Astrocyte (in vitro differentiated cells and primary cell): ENCODE measurements around the gene NT5C1B. TPM values are rescaled to one million over a fixed set of nuclear protein-coding genes. Genes with fewer than 3 reads are reported as not detected.
A peak's percentile ranks its signal among the peaks of the same experiment; 100 is the strongest.

Experiments
- DNase-seq: peaks from one replicate; pipeline ENCODE4 v3.0.0-alpha.2; 2010; ENCODE audit warnings: low read depth
- FAIRE-seq: peaks from 2 replicates; lab custom pipeline; 2011; peaks lifted over from hg19 to GRCh38; lab: Jason Lieb, UNC
- H2AFZ ChIP-seq: 2 replicates; pipeline ENCODE4 v1.6.0; 2012; ENCODE audit warnings: low read depth, low read length, inconsistent platforms
- H3K27ac ChIP-seq: 2 replicates; pipeline ENCODE4 v1.5.1; 2011; ENCODE audit warnings: low read depth, low read length, inconsistent platforms
- H3K27me3 ChIP-seq: 2 replicates; pipeline ENCODE4 v1.6.0; 2011; ENCODE audit warnings: low read length, inconsistent platforms; ENCODE audit not compliant: insufficient read depth
- H3K36me3 ChIP-seq: 2 replicates; pipeline ENCODE4 v1.5.1; 2011; ENCODE audit warnings: low read length, inconsistent platforms; ENCODE audit not compliant: insufficient read depth
- H3K4me1 ChIP-seq: 2 replicates; pipeline ENCODE4 v1.5.1; 2011; ENCODE audit warnings: low read length, inconsistent platforms; ENCODE audit not compliant: insufficient read depth
- H3K4me2 ChIP-seq: 2 replicates; pipeline ENCODE4 v1.6.0; 2012; ENCODE audit warnings: low read length, inconsistent platforms
- H3K4me3 ChIP-seq: 2 replicates; pipeline ENCODE4 v1.5.1; 2011; ENCODE audit warnings: low read depth, mild to moderate bottlenecking, low read length, inconsistent platforms; ENCODE audit not compliant: insufficient read depth
- H3K79me2 ChIP-seq: 2 replicates; pipeline ENCODE4 v1.6.0; 2012; ENCODE audit warnings: mild to moderate bottlenecking, low read length, inconsistent platforms; ENCODE audit not compliant: insufficient read depth
- H3K9ac ChIP-seq: 2 replicates; pipeline ENCODE4 v1.6.0; 2012; ENCODE audit warnings: mild to moderate bottlenecking, low read length, inconsistent platforms
- H3K9me3 ChIP-seq: 2 replicates; pipeline ENCODE4 v1.5.1; 2012; ENCODE audit warnings: low read depth, mild to moderate bottlenecking, low read length, inconsistent platforms; ENCODE audit not compliant: insufficient read depth
- H4K20me1 ChIP-seq: 2 replicates; pipeline ENCODE4 v1.6.0; 2012; ENCODE audit warnings: low read length, inconsistent platforms; ENCODE audit not compliant: insufficient read depth
- H3K27ac Mint-ChIP-seq: one replicate; pipeline ENCODE4 v1.8.0; 2021; ENCODE audit warnings: mild to moderate bottlenecking, mixed read lengths; ENCODE audit not compliant: unreplicated experiment
- H3K27me3 Mint-ChIP-seq: one replicate; pipeline ENCODE4 v1.8.0; 2021; ENCODE audit warnings: low read depth, mixed read lengths; ENCODE audit not compliant: unreplicated experiment
- H3K36me3 Mint-ChIP-seq: one replicate; pipeline ENCODE4 v1.8.0; 2021; ENCODE audit warnings: low read depth, mixed read lengths; ENCODE audit not compliant: unreplicated experiment
- H3K4me1 Mint-ChIP-seq: one replicate; pipeline ENCODE4 v1.8.0; 2021; ENCODE audit warnings: low read depth, mixed read lengths; ENCODE audit not compliant: unreplicated experiment
- H3K4me3 Mint-ChIP-seq: one replicate; pipeline ENCODE4 v1.8.0; 2021; ENCODE audit warnings: mild to moderate bottlenecking, moderate library complexity, mixed read lengths; ENCODE audit not compliant: unreplicated experiment
- H3K9me3 Mint-ChIP-seq: one replicate; pipeline ENCODE4 v1.8.0; 2021; ENCODE audit warnings: mild to moderate bottlenecking, mixed read lengths; ENCODE audit not compliant: unreplicated experiment
- EZH2 ChIP-seq: IDR thresholded peaks from 2 replicates; pipeline ENCODE4 v1.6.1; 2012; ENCODE audit warnings: mild to moderate bottlenecking, low read length, inconsistent platforms; ENCODE audit not compliant: insufficient read depth
- total RNA-seq: library from RNA; stranded (reverse); gene quantifications from 2 replicates; pipeline ENCODE4 v1.2.1, GENCODE V29; 2021
- TF ChIP-seq, protein P1 (sequence below): IDR thresholded peaks from 2 replicates; pipeline ENCODE4 v1.5.1; 2011; ENCODE audit warnings: low read depth, mild to moderate bottlenecking, inconsistent platforms, low read length, moderate library complexity; ENCODE audit not compliant: insufficient read depth

The NT5C1B gene
- total RNA-seq, 1 donor from 2014 or later: not detected

DNA sequence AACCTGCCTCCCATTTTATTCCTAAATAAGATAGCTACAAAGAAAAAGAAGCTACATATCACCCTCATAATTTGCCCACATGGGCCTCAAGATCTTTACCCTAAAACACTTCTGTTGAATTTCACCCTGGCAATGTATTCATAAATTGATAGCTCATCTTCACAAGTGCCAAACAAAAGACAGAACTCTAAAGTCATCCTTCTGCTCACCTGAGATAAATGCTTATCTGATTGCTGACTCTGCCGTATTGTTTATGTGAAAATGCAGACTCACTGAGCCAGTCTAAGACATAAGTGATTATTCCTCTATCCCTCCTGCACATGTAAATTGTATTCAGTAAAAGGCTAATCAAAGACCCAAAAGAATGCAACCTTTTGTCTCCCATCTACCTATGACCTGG, 30.9 kb downstream of the NT5C1B start:
- peaks cover 12% of the 10 kb centered on the region for H3K4me1 ChIP-seq
- H3K4me2 ChIP-seq: no peak overlapping the region
- DNase-seq (no peak), FAIRE-seq (no peak)
- Mint-ChIP-seq H3K36me3 (peaks cover 6% of the 10 kb centered on the region), H3K27me3 (no peaks in the 10 kb centered on the region), H3K4me3 (peak overlapping the region; percentile 23), H3K27ac (no peak overlapping the region), H3K4me1 (peaks cover 14% of the 10 kb centered on the region), H3K9me3 (no peaks in the 10 kb centered on the region)
- H3K27me3 ChIP-seq: no peaks in the 10 kb centered on the region
- TF ChIP-seq, protein P1, sequence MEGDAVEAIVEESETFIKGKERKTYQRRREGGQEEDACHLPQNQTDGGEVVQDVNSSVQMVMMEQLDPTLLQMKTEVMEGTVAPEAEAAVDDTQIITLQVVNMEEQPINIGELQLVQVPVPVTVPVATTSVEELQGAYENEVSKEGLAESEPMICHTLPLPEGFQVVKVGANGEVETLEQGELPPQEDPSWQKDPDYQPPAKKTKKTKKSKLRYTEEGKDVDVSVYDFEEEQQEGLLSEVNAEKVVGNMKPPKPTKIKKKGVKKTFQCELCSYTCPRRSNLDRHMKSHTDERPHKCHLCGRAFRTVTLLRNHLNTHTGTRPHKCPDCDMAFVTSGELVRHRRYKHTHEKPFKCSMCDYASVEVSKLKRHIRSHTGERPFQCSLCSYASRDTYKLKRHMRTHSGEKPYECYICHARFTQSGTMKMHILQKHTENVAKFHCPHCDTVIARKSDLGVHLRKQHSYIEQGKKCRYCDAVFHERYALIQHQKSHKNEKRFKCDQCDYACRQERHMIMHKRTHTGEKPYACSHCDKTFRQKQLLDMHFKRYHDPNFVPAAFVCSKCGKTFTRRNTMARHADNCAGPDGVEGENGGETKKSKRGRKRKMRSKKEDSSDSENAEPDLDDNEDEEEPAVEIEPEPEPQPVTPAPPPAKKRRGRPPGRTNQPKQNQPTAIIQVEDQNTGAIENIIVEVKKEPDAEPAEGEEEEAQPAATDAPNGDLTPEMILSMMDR: no peak
- no peak for TF ChIP-seq EZH2
- no peak overlapping the region for H2AFZ ChIP-seq
- no peak overlapping the region for H3K27ac ChIP-seq
- no peaks in the 10 kb centered on the region for H3K9me3 ChIP-seq
- H3K36me3 ChIP-seq: peaks cover 4% of the 10 kb centered on the region
- no peak overlapping the region for H3K4me3 ChIP-seq
- no peaks in the 10 kb centered on the region for H4K20me1 ChIP-seq
- no peak overlapping the region for H3K9ac ChIP-seq
- peaks cover 26% of the 10 kb centered on the region for H3K79me2 ChIP-seq

DNA sequence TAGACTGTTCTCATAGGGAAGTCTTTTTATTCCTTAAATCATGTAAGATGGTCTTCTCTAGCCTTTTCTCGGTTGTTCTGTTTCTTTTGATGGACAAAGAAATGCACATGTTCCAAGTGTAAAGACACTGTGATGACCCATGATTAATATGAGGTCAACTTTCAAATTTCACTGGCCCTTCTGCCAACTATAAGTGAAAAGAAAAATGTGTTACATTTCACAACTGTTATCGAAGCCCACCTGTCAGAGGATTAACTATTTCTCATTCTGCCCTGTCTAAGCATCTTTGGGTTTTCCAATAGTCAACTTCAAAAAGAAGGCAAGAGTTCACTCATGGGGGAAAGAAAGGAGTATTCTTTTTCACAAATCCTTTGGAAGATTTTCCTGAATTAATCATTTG, 32.2 kb downstream of the NT5C1B start:
- no peak overlapping the region for H3K9ac ChIP-seq
- H3K4me3 ChIP-seq: no peak overlapping the region
- Mint-ChIP-seq H3K27ac (no peak overlapping the region), H3K4me3 (no peak overlapping the region), H3K36me3 (peaks cover 6% of the 10 kb centered on the region), H3K4me1 (peaks cover 14% of the 10 kb centered on the region), H3K9me3 (no peaks in the 10 kb centered on the region), H3K27me3 (no peaks in the 10 kb centered on the region)
- peaks cover 4% of the 10 kb centered on the region for H3K36me3 ChIP-seq
- FAIRE-seq (no peak), DNase-seq (no peak)
- TF ChIP-seq, protein P1: no peak
- TF ChIP-seq EZH2: no peak
- H3K4me2 ChIP-seq: no peak overlapping the region
- no peaks in the 10 kb centered on the region for H3K9me3 ChIP-seq
- no peaks in the 10 kb centered on the region for H3K27me3 ChIP-seq
- no peak overlapping the region for H3K27ac ChIP-seq
- no peak overlapping the region for H2AFZ ChIP-seq
- H3K4me1 ChIP-seq: peaks cover 18% of the 10 kb centered on the region
- peaks cover 26% of the 10 kb centered on the region for H3K79me2 ChIP-seq
- H4K20me1 ChIP-seq: no peaks in the 10 kb centered on the region

DNA sequence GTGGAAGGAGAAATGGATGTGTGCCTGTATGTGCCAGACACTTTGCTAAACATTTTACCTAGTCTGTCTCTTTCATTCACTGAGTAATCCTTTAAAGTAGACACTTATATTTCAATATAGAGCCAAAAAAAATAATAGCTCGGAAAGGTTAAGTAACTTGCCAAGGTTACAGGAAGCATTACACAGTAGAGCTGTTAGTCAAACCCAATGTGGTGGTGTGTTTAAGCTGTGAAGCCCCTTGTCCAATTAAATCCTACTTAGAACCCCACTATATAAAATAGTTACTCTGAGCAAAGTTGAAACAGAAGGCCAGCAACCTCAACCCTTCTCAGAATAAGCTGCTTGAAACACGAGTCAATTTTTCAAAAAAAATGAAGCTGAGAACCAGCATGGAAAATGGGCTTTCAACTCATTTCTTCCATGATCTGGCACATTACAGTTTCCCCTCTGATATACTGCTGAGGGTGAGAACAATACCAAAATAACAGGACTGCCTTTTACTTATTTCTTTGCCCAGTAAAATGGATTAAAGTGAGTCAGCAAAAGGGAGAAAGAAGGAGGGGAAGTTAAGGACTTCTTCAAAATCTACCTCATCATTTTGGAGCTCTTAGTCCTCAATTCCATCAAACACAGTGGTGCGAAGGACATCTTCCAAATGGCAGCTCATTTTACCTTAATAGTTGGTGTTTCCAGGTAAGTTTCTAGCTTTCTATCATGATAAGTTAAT, 36.9 kb downstream of the NT5C1B start:
- no peaks in the 10 kb centered on the region for H3K27me3 ChIP-seq
- H3K36me3 ChIP-seq: peaks cover 4% of the 10 kb centered on the region
- H3K4me2 ChIP-seq: peak overlapping the region; percentile 15
- Mint-ChIP-seq H3K36me3 (peaks cover 6% of the 10 kb centered on the region), H3K27me3 (no peaks in the 10 kb centered on the region), H3K27ac (no peak overlapping the region), H3K4me3 (no peak overlapping the region), H3K9me3 (no peaks in the 10 kb centered on the region), H3K4me1 (no peaks in the 10 kb centered on the region)
- H3K79me2 ChIP-seq: peaks cover 1% of the 10 kb centered on the region
- peak; percentile 69 for DNase-seq
- no peaks in the 10 kb centered on the region for H4K20me1 ChIP-seq
- H3K27ac ChIP-seq: no peak overlapping the region
- TF ChIP-seq, protein P1: no peak
- TF ChIP-seq EZH2: no peak
- H2AFZ ChIP-seq: no peak overlapping the region
- peaks cover 11% of the 10 kb centered on the region for H3K4me1 ChIP-seq
- H3K9me3 ChIP-seq: no peaks in the 10 kb centered on the region
- H3K9ac ChIP-seq: no peak overlapping the region
- FAIRE-seq: no peak
- no peak overlapping the region for H3K4me3 ChIP-seq
